AG10803 (cell line): ENCODE results near the gene OR2AJ1.

Experiments
- DNase-seq: peaks from one replicate; pipeline ENCODE4 v3.0.0; 2010; ENCODE audit warnings: low read depth
- H3K4me3 ChIP-seq: 2 replicates; pipeline ENCODE4 v1.5.1; 2011; ENCODE audit warnings: mild to moderate bottlenecking, low read length, control low read depth
- TF ChIP-seq, protein P1 (sequence below): conservative IDR thresholded peaks from 2 replicates; pipeline ENCODE4 v1.5.1; 2011; ENCODE audit warnings: mild to moderate bottlenecking, low read length, control low read depth, inconsistent platforms

OR2AJ1 gene

DNA sequence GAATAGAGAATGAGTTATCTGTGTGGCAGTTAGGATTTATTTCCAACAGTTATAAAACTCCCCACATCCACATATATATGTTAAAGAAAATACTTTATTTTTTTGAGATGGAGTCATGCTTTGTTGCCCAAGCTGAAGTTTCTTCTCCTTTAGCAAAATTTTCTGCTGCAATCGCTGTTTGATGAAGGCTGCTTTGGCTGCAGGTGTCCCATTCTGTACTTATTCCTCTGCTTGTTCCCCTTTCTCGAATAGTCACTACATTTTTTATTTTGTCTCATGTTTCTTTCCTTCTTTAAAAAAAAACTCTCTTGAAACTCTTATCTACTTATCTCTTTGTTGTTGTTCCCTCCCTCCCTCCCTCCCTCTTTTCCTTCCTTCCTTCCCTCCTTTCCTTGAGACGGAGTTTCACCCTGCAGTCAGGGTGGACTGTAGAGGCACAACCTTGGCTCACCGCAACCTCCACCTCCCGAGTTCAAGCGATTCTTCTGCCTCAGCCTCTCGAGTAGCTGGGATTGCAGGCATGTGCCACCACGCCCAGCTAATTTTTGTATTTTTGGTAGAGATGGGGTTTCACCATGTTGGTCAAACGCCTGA, 18.7 kb upstream of the OR2AJ1 start:
- TF ChIP-seq, protein P1, sequence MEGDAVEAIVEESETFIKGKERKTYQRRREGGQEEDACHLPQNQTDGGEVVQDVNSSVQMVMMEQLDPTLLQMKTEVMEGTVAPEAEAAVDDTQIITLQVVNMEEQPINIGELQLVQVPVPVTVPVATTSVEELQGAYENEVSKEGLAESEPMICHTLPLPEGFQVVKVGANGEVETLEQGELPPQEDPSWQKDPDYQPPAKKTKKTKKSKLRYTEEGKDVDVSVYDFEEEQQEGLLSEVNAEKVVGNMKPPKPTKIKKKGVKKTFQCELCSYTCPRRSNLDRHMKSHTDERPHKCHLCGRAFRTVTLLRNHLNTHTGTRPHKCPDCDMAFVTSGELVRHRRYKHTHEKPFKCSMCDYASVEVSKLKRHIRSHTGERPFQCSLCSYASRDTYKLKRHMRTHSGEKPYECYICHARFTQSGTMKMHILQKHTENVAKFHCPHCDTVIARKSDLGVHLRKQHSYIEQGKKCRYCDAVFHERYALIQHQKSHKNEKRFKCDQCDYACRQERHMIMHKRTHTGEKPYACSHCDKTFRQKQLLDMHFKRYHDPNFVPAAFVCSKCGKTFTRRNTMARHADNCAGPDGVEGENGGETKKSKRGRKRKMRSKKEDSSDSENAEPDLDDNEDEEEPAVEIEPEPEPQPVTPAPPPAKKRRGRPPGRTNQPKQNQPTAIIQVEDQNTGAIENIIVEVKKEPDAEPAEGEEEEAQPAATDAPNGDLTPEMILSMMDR, result no peak
- no peak for DNase-seq
- H3K4me3 ChIP-seq, result no peak overlapping the region

DNA sequence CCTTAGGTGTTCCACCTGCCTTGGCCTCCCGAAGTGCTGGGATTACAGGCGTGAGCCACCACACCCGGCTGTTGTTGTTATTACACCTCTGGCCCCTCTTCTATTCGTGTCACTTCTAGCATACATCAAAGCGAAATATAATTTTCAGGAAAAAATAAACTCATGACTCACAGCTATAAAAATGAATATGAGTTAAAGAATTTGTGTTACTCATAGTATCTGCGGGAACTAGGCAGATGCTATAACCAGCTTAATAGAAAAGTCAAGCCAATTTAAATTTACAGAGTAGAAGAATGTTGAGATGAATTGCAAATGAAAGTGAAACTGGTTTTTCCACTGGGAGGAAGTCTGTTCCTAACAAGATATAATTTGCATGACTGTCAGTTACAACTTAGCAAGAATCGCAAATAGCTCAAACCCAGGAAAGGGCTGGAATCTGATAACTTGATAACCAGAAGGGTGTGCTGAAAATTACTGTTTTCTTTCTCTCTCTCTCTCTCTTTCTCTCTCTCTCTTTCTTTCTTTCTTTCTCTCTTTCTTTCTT, 18.1 kb upstream of the OR2AJ1 start:
- TF ChIP-seq, protein P1, result no peak
- no peak overlapping the region for H3K4me3 ChIP-seq
- no peak for DNase-seq

DNA sequence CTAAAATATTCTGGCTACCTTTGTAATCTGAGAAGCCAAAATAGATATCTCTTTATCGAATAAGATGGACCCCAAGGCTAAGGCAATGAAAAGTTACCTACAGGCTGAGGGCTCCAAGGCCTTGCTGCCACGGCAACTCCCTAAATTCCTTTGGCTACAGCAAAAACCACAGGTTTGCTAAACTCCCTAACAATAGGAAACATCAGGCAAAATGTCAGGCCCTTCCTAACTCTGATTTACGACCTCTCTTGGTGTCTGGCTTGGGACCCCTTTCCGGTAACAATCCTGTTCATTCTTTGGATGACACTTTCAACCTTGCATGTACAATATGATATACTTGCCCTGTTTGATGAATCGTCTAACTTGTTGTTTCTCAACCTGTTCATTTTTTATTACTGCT, 15.9 kb upstream of the OR2AJ1 start:
- no peak overlapping the region for H3K4me3 ChIP-seq
- no peak for DNase-seq
- TF ChIP-seq, protein P1, result no peak

DNA sequence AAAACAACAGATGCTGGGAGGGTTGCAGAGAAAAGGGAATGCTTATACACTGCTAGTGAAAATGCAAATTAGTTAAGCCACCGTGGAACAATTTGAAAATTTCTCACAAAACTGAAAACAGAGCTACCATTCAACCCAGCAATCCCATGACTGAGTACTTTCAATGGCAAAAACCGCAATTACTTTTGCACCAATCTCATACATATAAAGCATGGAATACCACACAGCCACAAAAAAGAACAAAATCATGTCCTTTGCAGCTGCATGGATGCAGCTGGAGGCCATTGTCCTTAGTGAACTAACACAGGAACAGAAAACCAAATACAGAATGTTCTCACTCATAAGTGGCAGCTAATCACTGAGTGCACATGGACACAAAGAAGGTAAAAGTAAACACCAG, 10.9 kb upstream of the OR2AJ1 start:
- TF ChIP-seq, protein P1, result no peak
- no peak for DNase-seq
- H3K4me3 ChIP-seq, result no peak overlapping the region

DNA sequence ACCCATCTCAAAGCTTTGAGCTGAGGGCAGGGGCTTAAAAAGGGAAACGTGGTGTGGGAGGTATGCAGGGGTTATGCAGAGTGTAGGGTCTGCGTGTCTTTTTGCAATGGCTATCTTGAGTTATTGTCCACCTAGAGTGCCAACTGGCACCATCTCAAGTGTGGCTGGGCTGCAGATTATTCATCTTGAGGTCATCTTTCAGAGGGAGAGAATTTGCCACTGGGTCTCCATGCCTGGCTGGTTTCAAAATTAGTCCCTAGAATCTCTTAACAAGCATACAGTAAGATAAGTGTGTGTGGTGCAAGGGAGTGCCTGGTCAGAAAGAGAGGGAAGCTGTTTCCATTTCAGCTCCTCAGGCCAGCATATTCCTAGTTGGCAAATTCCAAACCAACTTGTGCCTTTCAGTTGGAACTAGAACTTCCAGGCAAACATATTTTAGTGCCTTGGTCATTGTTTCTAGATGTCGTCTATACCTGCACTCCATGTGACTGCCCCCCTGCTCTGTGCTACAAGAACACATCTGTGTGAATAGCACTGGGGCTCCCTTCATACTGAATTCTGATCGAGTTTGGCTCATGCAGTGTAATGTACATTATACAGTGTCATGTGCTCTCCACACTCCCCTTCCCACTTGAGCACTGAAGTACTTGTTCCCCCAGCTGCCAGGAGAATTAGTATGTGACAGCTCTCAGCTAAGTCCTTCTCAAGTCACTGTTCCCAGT, 9.6 kb upstream of the OR2AJ1 start:
- no peak for DNase-seq
- H3K4me3 ChIP-seq, result no peak overlapping the region
- TF ChIP-seq, protein P1, result no peak

DNA sequence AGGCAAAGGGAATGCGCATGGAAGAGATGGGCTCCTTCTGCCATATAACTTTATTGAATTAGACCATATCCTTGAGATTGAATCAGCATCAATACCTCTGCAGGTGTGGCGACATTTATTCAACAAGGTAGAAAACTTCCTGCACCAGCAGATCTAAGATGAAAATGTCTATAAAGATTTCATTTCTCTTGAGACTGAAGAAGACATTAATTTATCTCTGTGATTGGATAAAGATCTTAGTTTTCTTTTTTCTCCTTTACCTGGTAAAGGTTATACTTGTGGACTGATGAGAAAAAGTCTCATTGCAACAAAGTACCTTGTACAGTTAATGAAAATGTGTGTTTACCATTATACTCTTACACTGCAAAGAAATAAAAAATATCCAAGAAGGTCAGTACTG, 4.7 kb upstream of the OR2AJ1 start, which contains the start of gene OR2T8:
OR2T8 (plus strand) TSS at position 301 of the 400 bp plus-strand sequence. CDS start 766 bp downstream, outside the sequence.
- TF ChIP-seq, protein P1, result no peak
- no peak within 1 kb of the TSS for H3K4me3 ChIP-seq
- DNase-seq, result no peak

DNA sequence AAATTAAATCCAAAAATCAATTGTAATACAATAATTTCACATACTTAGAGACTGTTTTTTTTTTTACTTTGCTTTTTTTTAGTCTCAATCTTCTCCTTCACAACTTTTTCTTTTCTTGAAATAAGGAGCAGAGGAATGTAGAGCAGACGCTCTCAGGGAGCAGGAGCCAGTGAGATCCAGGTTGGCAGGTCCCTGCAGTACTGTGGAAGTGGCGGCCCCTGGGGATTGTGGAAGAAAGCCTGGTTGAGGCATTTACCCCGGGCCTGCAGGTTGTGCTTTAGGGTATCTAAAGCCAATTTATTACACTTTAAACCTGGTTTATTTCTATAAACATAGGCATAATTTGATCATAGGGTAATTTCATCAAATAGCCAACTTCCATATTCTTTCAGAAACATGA, 748 bp upstream of the OR2AJ1 start:
- TF ChIP-seq, protein P1, result no peak
- H3K4me3 ChIP-seq, result no peak overlapping the region
- no peak for DNase-seq
